GM18517 (cell line): ENCODE results near the gene LGR6.

Source experiments
- ATAC-seq: cut with Tn5 transposase; IDR thresholded peaks from one replicate; pipeline ENCODE4 v1.9.1; 2021; ENCODE audit warnings: mild to moderate bottlenecking, moderate library complexity; ENCODE audit not compliant: unreplicated experiment

LGR6 gene

GRCh38 chr1:202199040-202199889, 5.7 kb downstream of the LGR6 start:
- no peak for ATAC-seq

GRCh38 chr1:202200112-202200548, 6.5 kb downstream of the LGR6 start:
- no peak for ATAC-seq

GRCh38 chr1:202200669-202201068, 7.1 kb downstream of the LGR6 start:
- no peak for ATAC-seq

DNA sequence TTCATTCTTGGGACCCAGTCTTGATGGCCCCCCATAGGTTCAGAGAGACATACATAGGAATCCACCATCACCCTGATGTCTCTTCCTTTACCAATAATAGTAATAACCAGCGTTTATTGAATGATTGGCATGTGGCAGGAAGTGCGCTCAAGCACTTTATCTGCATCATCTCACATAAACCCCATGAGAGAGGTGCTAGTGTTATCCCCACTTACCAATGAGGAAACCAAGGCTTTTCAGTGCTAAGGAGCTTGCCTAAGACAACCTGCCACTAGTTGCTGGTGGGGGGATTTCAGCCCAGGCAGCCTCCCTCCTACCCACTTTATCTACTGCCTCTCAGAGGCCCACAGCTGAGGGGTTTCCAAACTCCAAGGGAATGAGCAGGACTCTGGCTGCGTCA, 7.7 kb downstream of the LGR6 start:
- no peak for ATAC-seq

- ATAC-seq = no peak
Measured at GRCh38 chr1:202201971-202202370, 8.4 kb downstream of the LGR6 start.

DNA sequence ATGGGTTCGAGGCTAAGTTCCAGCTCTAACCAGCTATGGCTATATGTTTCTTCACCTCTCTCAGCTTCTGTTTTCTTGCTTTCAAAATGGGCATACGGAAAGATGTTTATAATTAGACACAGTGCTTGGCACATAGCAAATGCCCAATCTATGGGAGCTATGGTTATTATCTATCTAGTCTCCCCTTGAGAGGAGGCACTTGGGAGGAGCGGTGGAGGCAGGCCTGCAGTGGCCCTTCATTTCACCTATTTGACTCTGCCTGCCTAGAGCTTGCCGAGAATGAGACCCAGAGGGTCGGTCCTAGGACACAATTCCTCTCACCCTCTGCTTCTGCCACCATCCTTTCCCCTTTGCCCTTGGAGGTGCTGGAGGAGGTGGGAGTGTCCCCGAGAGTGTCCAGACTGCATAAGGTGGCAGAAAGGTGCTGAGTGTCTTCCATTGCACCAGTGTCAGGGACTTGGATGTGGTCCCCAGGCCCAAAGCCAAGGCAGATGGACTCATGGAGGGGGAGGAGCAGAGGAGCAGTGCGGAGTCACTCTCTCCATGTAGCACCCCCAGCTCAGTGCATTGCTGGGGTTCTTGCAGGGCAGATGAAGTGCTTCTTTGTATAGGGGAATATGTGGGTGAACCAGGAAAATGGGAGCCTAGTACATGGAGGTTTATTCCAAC, 9.0 kb downstream of the LGR6 start:
- ATAC-seq = no peak

DNA sequence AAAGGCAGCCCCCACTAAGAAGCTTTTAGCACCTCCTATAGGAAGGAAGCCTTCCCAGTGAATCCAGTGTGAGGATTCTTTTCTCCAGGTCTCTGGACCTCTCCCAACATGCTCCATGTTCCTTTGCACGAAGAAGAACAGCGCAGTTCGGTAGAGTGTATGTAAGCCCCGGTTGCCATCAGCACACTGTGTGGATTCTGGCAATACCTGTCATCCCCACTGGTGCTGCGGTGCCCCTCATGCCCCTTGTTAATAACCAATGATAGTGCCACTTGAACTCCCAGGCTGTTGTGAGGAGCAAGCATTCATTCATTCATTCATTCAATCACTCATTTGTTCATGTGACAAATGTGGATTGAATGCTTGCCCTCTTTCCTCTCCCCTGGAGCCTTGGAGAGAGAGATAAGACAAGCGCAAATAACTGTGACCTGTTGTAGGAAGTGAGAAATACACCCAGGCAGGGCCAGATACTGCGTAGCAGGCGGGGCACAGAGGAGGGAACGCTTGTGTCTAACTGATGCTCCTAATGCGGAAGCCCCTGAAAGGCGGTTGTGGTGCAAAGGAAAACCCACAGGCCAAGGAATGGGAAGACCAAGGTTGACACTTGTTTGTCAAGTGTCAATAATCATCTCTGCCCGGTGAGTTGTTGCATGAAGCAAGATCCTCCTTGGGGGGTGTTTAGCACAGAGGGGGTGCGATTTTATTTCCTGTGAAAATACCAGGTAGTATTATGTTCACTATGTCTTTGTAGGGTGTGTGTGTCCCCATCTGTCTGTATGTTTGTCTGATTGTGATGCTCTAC, 9.8 kb downstream of the LGR6 start:
- no peak for ATAC-seq

DNA sequence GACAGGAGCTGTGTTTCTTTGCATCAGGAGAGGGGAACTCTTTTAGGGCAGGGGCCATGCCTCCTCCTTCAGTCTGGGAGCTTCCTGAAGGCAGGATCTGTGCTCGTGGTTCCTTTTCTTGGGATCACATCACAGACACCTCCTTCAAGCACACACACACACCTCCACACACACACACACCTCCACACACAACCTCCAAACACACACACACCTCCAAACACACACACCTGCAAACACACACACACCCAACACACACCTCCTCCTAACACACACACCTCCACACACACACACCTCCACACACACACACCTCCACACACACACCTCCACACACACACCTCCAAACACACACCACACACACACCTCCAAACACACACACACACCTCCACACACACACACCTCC, 10.5 kb downstream of the LGR6 start:
- no peak for ATAC-seq

GRCh38 chr1:202205523-202206190, 12.1 kb downstream of the LGR6 start:
- ATAC-seq = no peak

DNA sequence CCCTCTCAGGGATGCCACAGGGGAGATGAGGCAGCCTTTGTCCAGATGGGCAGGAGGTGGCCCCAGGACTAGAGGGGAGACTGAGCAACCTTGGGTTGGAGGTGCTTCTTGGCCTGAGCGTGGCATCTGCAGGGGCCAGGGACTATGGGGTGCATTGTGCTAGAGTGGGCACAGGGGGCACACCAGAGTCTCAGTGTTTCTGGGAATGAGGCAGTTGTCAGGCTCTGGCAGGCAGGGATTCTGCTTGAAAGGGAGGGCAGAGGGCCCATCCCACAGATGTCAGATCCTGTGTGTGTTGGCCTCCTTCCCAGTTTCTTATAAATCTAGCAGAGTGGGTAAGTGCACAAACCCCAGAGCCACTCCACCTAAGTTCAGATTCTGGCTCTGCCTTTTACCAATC, 13.7 kb downstream of the LGR6 start:
- ATAC-seq = no peak

- ATAC-seq = no peak
Measured at GRCh38 chr1:202208351-202208857, 14.8 kb downstream of the LGR6 start.

DNA sequence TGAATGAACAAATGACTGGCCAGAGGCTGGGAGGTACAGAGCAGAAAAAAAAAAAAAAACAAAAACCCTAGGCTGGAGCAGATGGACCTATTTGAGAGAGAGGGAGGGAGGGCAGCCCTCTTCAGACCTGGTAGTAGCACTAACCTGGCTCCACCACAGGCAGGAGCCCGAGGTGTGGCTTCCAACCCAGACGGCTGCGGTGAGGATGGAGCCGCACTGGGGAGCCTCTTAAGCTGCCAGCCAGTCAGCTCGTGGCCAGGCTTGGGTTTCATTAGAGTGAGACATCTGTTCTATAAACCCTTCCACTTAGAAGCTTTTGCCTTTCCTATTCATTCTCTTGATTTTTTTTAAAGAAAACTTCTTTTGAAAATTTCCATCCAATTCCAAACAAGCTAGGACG, 16.8 kb downstream of the LGR6 start:
- ATAC-seq = no peak

- no peak for ATAC-seq
Measured at GRCh38 chr1:202210969-202211368, 17.4 kb downstream of the LGR6 start.

- ATAC-seq = no peak
Measured at GRCh38 chr1:202212787-202213186, 19.2 kb downstream of the LGR6 start.

GRCh38 chr1:202213361-202214088, 19.9 kb downstream of the LGR6 start:
- ATAC-seq = no peak

DNA sequence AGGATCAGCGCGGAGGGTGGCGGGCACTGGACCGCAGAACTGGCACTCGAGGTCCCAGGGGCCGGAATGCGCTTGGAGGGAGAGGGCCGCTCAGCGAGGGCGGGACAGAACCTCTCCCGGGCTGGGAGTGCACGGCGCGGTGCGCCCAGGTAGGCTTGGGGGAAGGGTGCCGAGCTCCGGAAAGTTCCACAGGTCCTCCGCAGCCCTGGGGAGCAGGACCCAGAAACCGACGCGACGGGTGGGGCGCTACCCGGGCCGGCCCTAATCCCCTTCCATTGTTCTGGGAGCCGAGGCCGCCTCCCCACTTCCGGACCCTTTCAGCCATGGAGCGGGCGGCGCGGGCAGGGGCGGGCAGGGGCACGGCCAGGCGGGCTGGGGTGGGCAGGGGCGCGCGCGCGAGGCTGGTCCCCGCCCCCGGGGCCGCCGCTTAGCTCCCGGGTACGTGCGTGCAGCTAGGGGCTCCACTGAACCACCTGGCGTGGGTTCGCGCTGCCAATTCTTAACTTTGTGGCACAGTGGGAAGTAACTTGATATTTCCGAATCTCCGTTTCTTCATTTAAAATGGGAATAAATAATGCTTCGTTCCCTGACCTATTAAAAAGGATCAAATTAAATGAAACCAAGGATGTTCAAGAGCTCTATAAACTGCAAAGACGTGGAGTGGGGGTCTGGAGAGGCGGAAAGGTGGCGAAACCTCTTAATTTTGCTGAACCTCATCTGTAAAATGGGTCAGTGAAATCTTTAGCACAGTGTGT, 20.7 kb downstream of the LGR6 start:
- ATAC-seq = no peak

- ATAC-seq = no peak
Measured at GRCh38 chr1:202215472-202216130, 22.0 kb downstream of the LGR6 start.

- ATAC-seq = no peak
Measured at GRCh38 chr1:202216691-202217090, 23.1 kb downstream of the LGR6 start.

- ATAC-seq = no peak
Measured at GRCh38 chr1:202217516-202217915, 23.9 kb downstream of the LGR6 start.
